ENCODE measurements around the gene CPPED1.

GRCh38 chr16:12769525-12769924 lies 34.2 kb downstream of the CPPED1 start:
- TF ChIP-seq CTCF (IDR thresholded peaks at IDR 0.05; ENCODE audit: low read depth, low read length, poor library complexity, severe bottlenecking) (no peak), EZH2phosphoT487 (IDR thresholded peaks at IDR 0.05; ENCODE audit: borderline replicate concordance, low read length) (no peak)
